SH-SY5Y (cell line): ENCODE results near the gene MAB21L3.

ENCODE experiments used
- GATA2 ChIP-seq: IDR thresholded peaks from 2 replicates; pipeline ENCODE4 v1.6.1; 2011; ENCODE audit warnings: mild to moderate bottlenecking, low read depth, low read length
- GATA3 ChIP-seq: IDR thresholded peaks from 2 replicates; pipeline ENCODE4 v1.6.1; 2011; ENCODE audit warnings: low read depth, mild to moderate bottlenecking, low read length, moderate library complexity

DNA sequence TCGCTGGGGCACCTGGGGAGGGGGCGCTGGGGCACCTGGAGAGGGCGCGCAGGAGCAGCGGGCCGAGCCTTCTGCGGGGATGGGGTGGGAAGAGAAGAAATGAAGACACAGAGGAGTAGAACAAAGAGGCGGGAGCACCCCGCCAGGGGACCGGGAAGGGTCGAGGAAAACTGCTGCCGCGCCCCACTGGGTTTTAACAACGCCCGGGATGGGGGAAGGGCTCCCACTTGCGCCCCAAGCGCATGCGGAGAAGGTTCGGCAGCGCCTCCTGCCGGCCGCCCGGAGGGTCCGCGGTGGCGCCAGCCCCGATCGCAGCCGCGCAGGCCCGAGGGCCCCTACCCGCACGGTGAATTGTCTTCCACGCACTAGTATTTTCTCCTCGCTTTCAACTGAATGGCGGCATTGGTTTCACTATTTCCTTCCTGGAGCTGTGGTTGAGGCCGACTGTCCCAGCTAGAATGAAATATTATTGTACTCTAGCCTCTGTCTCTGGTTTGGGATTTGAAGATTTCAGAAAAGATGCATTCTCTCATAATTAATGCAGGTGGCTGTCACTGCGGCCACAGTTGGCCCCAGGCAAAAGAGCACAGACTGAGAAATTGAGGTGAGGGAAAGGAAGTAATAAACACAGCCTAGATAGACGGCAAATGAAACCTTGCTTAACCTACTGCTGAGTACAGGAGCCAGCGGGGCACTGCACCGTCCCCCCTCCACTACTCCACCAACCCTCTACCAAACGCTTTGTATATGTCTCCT lies 57.3 kb downstream of the MAB21L3 start:
- TF ChIP-seq GATA2 (no peak), GATA3 (no peak)
